B cell (primary cell): ENCODE measurements around the gene PDE4C. TPM values are rescaled to one million over a fixed set of nuclear protein-coding genes. Genes with fewer than 3 reads are reported as not detected.
A peak's percentile ranks its signal among the peaks of the same experiment; 100 is the strongest.

Source experiments
- ATAC-seq: fragments of 200-7000 bp; cut with Tn5 transposase; one replicate; pipeline ENCODE4 v1.10.0; 2021; ENCODE audit warnings: low read depth, mild to moderate bottlenecking, moderate number of reproducible peaks, moderate library complexity
- CTCF ChIA-PET: fragments of 350-600 bp; sonication (Branson Sonifier 250); formaldehyde crosslinking; loops from one replicate; lab custom pipeline; 2021; ENCODE audit warnings: antibody characterized with exemption, inconsistent platforms; lab: Charles Lee
- POLR2A ChIA-PET: fragments of 350-600 bp; sonication (Branson Sonifier 250); formaldehyde crosslinking; loops from one replicate; lab custom pipeline; 2021; ENCODE audit warnings: antibody characterized with exemption; lab: Charles Lee
- DNase-seq: peaks from one replicate; pipeline ENCODE4 v3.0.0; 2013
- H2AFZ ChIP-seq: 2 replicates; pipeline ENCODE4 v1.6.1; 2012; ENCODE audit warnings: mild to moderate bottlenecking, low read depth, low read length; ENCODE audit not compliant: insufficient read depth, poor library complexity, severe bottlenecking
- H3K27ac ChIP-seq, 2 donors: 1 replicate in 1 of 2; 2 replicates in 1 of 2; pipeline ENCODE4 v1.5.1; 2012 to 2013; ENCODE audit warnings: low read length in 2 of 2, mild to moderate bottlenecking in 2 of 2, moderate library complexity in 1 of 2
- H3K27me3 ChIP-seq, 4 experiments: fragments of 200-600 bp in 1 of 4; sonication (generic) in 1 of 4; replicated peaks in 1 of 4; 1 replicate in 2 of 4; 2 replicates in 2 of 4; pipeline versions ENCODE4 v1.6.1 to v1.7.0; 2013 to 2016; ENCODE audit warnings: low read length in 3 of 4, mild to moderate bottlenecking in 2 of 4, mixed read lengths in 1 of 4, moderate library complexity in 1 of 4; ENCODE audit not compliant: insufficient read depth in 4 of 4, control insufficient read depth in 3 of 4; ENCODE audit errors: control extremely low read depth in 1 of 4
- H3K36me3 ChIP-seq, 2 experiments: replicated peaks in 1 of 2; 1 replicate in 1 of 2; 2 replicates in 1 of 2; pipeline versions ENCODE4 v1.6.1 to v1.7.1; 2013; ENCODE audit warnings: low read length in 1 of 2; ENCODE audit not compliant: insufficient read depth in 2 of 2, control insufficient read depth in 1 of 2; ENCODE audit errors: control extremely low read depth in 1 of 2, extremely low read depth in 1 of 2
- H3K4me1 ChIP-seq, 2 donors: fragments of 200-600 bp in 1 of 2; sonication (generic) in 1 of 2; 1 replicate in 1 of 2; 2 replicates in 1 of 2; pipeline versions ENCODE4 v1.5.1 to v1.6.1; 2013 to 2017; ENCODE audit warnings: low read length in 2 of 2; ENCODE audit not compliant: control insufficient read depth in 2 of 2, insufficient read depth in 2 of 2
- H3K4me2 ChIP-seq: replicated peaks from 2 replicates; pipeline ENCODE3; 2012; ENCODE audit warnings: mild to moderate bottlenecking, low read depth, low read length; ENCODE audit not compliant: poor library complexity, severe bottlenecking
- H3K4me3 ChIP-seq, 5 experiments: fragments of 200-600 bp in 1 of 5; sonication (generic) in 1 of 5; 1 replicate in 3 of 5; 2 replicates in 2 of 5; pipeline versions ENCODE4 v1.5.1 to v1.7.0; 2011 to 2016; ENCODE audit warnings: low read length in 4 of 5, mild to moderate bottlenecking in 4 of 5, low read depth in 2 of 5, control low read depth in 1 of 5, moderate library complexity in 1 of 5; ENCODE audit not compliant: insufficient read depth in 1 of 5; ENCODE audit errors: control extremely low read depth in 1 of 5, extremely low read depth in 1 of 5
- H3K79me2 ChIP-seq: fragments of 200-600 bp; sonication (generic); one replicate; pipeline ENCODE4 v1.6.0; 2016; ENCODE audit warnings: low read length; ENCODE audit not compliant: control insufficient read depth, insufficient read depth
- H3K9ac ChIP-seq: fragments of 200-600 bp; sonication (generic); 2 replicates; pipeline ENCODE4 v1.6.1; 2017; ENCODE audit warnings: mild to moderate bottlenecking, low read length, moderate library complexity
- H3K9me3 ChIP-seq, 3 donors: one replicate each; pipeline versions ENCODE4 v1.6.1 to v1.7.1; 2013; ENCODE audit warnings: low read length in 2 of 3; ENCODE audit not compliant: control insufficient read depth in 2 of 3, insufficient read depth in 1 of 3; ENCODE audit errors: control extremely low read depth in 1 of 3
- H4K20me1 ChIP-seq: 2 replicates; pipeline ENCODE4 v1.6.0; 2012; ENCODE audit warnings: mild to moderate bottlenecking, low read length; ENCODE audit not compliant: insufficient read depth, control insufficient read depth, poor library complexity, severe bottlenecking
- H3K27ac Mint-ChIP-seq: one replicate; pipeline ENCODE4 v1.8.0; 2021; ENCODE audit warnings: mixed read lengths
- H3K27me3 Mint-ChIP-seq: one replicate; pipeline ENCODE4 v1.8.0; 2021; ENCODE audit warnings: mixed read lengths
- H3K4me1 Mint-ChIP-seq: one replicate; pipeline ENCODE4 v1.8.0; 2021; ENCODE audit warnings: mixed read lengths
- H3K4me3 Mint-ChIP-seq: one replicate; pipeline ENCODE4 v1.8.0; 2021; ENCODE audit warnings: mixed read lengths
- H3K9me3 Mint-ChIP-seq: one replicate; pipeline ENCODE4 v1.8.0; 2022; ENCODE audit warnings: mixed read lengths; ENCODE audit not compliant: insufficient read depth
- CTCF ChIP-seq: fragments of 200-600 bp; IDR thresholded peaks from one replicate; pipeline ENCODE4 v1.8.0; 2022; ENCODE audit warnings: antibody characterized with exemption, mild to moderate bottlenecking
- EZH2 ChIP-seq: IDR thresholded peaks from 2 replicates; pipeline ENCODE4 v1.6.1; 2012; ENCODE audit warnings: borderline replicate concordance, low read depth, mild to moderate bottlenecking, moderate library complexity, low read length; ENCODE audit not compliant: insufficient read depth, poor library complexity, severe bottlenecking
- whole genome bisulfite sequencing: methylation state at CpG from one replicate; pipeline ENCODE4 v1.1.5; 2013; ENCODE audit warnings: missing lambda C conversion rate; ENCODE audit not compliant: insufficient coverage; 5-methylcytosine and 5-hydroxymethylcytosine counted together
- intact Hi-C: fragments of 100-400 bp; cut with micrococcal nuclease; formaldehyde crosslinking; loops from one replicate; pipeline ENCODE4 v1.10.0; 2022
- polyA plus RNA-seq: library from polyadenylated mRNA; depleted of rRNA; stranded (reverse); fragments of >200 nt; gene quantifications from 2 replicates; pipeline ENCODE4 v1.2.3, GENCODE V29; 2012
- total RNA-seq, 2 donors: library from RNA; stranded (reverse); fragments of 120-200 nt in 1 of 2; gene quantifications; 1 replicate in 1 of 2; 2 replicates in 1 of 2; pipeline versions ENCODE4 v1.2.3 to v1.2.4, GENCODE V29; 2013 to 2022

Gene PDE4C
- total and polyA plus RNA-seq, 2 donors (not counting 1 experiment from before 2014, with no cell fraction given), result not detected

GRCh38 chr19:18205200-18205892 is 20.9 kb downstream of the PDE4C start:
- peaks cover 15 to 29% of the 10 kb centered on the region in 2 donors for H3K4me1 ChIP-seq
- POLR2A ChIA-PET, result interaction anchor here (0.5 to 3.9 kb wide), 12 partner anchors 8 to 161 kb away, joined by 3 to 27 read pairs (median 4); partner anchors contain the start of genes LSM4 and MPV17L2
- peaks cover 8% of the 10 kb centered on the region for H3K27me3 Mint-ChIP-seq
- H3K36me3 ChIP-seq, result peaks cover 0 to 5% of the 10 kb centered on the region in 2 experiments
- TF ChIP-seq EZH2, result no peak
- no peak for TF ChIP-seq CTCF
- 24% methylated on average over 22 of the region's 36 CpGs for WGBS
- no peaks in the 10 kb centered on the region for H3K9me3 ChIP-seq
- H3K4me2 ChIP-seq, result peak overlapping the region; percentile 95
- peaks cover 26% of the 10 kb centered on the region for H3K79me2 ChIP-seq
- CTCF ChIA-PET, result interaction anchor here (0.7 to 11.5 kb wide), 17 partner anchors 13 to 267 kb away, joined by 3 to 152 read pairs (median 3); partner anchors contain the start of genes IFI30, LRRC25, LSM4 and MPV17L2
- no peaks in the 10 kb centered on the region for H4K20me1 ChIP-seq
- peaks cover 0 to 12% (median 1%) of the 10 kb centered on the region in 4 experiments for H3K27me3 ChIP-seq
- intact Hi-C loops, result loop anchor here (2.0 kb wide), 3 partner anchors 47 to 205 kb away; partner anchors contain the start of gene JUND
- peak overlapping the region; percentile 95 for H3K4me3 Mint-ChIP-seq
- peak overlapping the region in 4 of 5 experiments; percentile 84 to 94 (median 92) for H3K4me3 ChIP-seq
- DNase-seq, result no peak
- ATAC-seq, result peak; percentile 4
- H3K4me1 Mint-ChIP-seq, result peaks cover 28% of the 10 kb centered on the region
- no peaks in the 10 kb centered on the region for H3K9me3 Mint-ChIP-seq
- peak overlapping the region; percentile 82 for H3K9ac ChIP-seq
- peak overlapping the region; percentile 86 to 98 for H3K27ac ChIP-seq
- H3K27ac Mint-ChIP-seq, result peak overlapping the region; percentile 96
- H2AFZ ChIP-seq, result peak overlapping the region; percentile 73
